Stimulated activated CD8-positive, alpha-beta memory T cell treated with anti-CD3 and anti-CD28 coated beads, Interleukin-2, amount 100 ng/mL, for 1 hour (primary cell): ENCODE data around the gene BTN1A1.
A peak's percentile ranks its signal among the peaks of the same experiment; 100 is the strongest.
"Not testable (repeated sequence)": the region's sequence is repeated elsewhere in the genome, so short reads cannot be mapped to it uniquely, and the experiment has no call there.

ENCODE experiments used
- DNase-seq, 2 donors: peaks; one replicate each; pipeline ENCODE4 v3.0.0-alpha.2; 2020; ENCODE audit warnings: low read depth in 2 of 2

The BTN1A1 gene

GRCh38 chr6:26511033-26511432 lies 10.9 kb downstream of the BTN1A1 start:
- DNase-seq = not testable (repeated sequence)

GRCh38 chr6:26514984-26515383 lies 14.9 kb downstream of the BTN1A1 start:
- DNase-seq = no peak

GRCh38 chr6:26516481-26517427 lies 16.7 kb downstream of the BTN1A1 start:
- DNase-seq = no peak

- no peak for DNase-seq
These were observed 19.3 kb downstream of the BTN1A1 start for GRCh38 chr6:26519359-26519758.

- no peak for DNase-seq
These were observed 20.2 kb downstream of the BTN1A1 start for GRCh38 chr6:26520237-26520849.

GRCh38 chr6:26520850-26521599 lies 20.9 kb downstream of the BTN1A1 start:
- peak; percentile 74 to 75 for DNase-seq

GRCh38 chr6:26521600-26522391 lies 21.7 kb downstream of the BTN1A1 start:
- peak; percentile 40 to 48 for DNase-seq

GRCh38 chr6:26522486-26523228 lies 22.6 kb downstream of the BTN1A1 start:
- not testable (repeated sequence) for DNase-seq

- not testable (repeated sequence) for DNase-seq
These were observed 24.2 kb downstream of the BTN1A1 start for GRCh38 chr6:26524314-26524713.

- DNase-seq = no peak
These were observed 24.7 kb downstream of the BTN1A1 start for GRCh38 chr6:26524722-26525370.

GRCh38 chr6:26525838-26526237 lies 25.7 kb downstream of the BTN1A1 start:
- no peak for DNase-seq

- DNase-seq = no peak
These were observed 26.8 kb downstream of the BTN1A1 start for GRCh38 chr6:26526928-26527327.

- DNase-seq = no peak
These were observed 30.1 kb downstream of the BTN1A1 start for GRCh38 chr6:26530203-26530602.

GRCh38 chr6:26531897-26532296 lies 31.8 kb downstream of the BTN1A1 start:
- DNase-seq = no peak

- peak; percentile 86 to 92 for DNase-seq
These were observed 32.8 kb downstream of the BTN1A1 start for GRCh38 chr6:26532699-26533531.

- DNase-seq = no peak
These were observed 33.4 kb downstream of the BTN1A1 start for GRCh38 chr6:26533532-26533931.

- no peak for DNase-seq
These were observed 34.8 kb downstream of the BTN1A1 start for GRCh38 chr6:26534681-26535465.

- no peak for DNase-seq
These were observed 36.6 kb downstream of the BTN1A1 start for GRCh38 chr6:26536571-26537159.
